Measurements from ENCODE around the gene NIP7.

- TF ChIP-seq, protein P1, sequence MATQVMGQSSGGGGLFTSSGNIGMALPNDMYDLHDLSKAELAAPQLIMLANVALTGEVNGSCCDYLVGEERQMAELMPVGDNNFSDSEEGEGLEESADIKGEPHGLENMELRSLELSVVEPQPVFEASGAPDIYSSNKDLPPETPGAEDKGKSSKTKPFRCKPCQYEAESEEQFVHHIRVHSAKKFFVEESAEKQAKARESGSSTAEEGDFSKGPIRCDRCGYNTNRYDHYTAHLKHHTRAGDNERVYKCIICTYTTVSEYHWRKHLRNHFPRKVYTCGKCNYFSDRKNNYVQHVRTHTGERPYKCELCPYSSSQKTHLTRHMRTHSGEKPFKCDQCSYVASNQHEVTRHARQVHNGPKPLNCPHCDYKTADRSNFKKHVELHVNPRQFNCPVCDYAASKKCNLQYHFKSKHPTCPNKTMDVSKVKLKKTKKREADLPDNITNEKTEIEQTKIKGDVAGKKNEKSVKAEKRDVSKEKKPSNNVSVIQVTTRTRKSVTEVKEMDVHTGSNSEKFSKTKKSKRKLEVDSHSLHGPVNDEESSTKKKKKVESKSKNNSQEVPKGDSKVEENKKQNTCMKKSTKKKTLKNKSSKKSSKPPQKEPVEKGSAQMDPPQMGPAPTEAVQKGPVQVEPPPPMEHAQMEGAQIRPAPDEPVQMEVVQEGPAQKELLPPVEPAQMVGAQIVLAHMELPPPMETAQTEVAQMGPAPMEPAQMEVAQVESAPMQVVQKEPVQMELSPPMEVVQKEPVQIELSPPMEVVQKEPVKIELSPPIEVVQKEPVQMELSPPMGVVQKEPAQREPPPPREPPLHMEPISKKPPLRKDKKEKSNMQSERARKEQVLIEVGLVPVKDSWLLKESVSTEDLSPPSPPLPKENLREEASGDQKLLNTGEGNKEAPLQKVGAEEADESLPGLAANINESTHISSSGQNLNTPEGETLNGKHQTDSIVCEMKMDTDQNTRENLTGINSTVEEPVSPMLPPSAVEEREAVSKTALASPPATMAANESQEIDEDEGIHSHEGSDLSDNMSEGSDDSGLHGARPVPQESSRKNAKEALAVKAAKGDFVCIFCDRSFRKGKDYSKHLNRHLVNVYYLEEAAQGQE (IDR thresholded peaks at IDR 0.05; ENCODE audit: insufficient read depth in 1 of 2, low read depth in 2 of 2, low read length in 2 of 2), result no peak
- TF ChIP-seq SIN3A (IDR thresholded peaks at IDR 0.05; ENCODE audit: borderline replicate concordance, insufficient read depth, low read length), result no peak
- no peak for TF ChIP-seq POLR2AphosphoS5 (IDR thresholded peaks at IDR 0.05; ENCODE audit: low read depth, low read length)
- no peak for TF ChIP-seq FOXP2 (optimal IDR thresholded peaks at IDR 0.05; ENCODE audit: borderline replicate concordance, extremely low read depth, extremely low read length, insufficient read depth)
- no peak for TF ChIP-seq TAF1 (IDR thresholded peaks at IDR 0.05; ENCODE audit: borderline replicate concordance, insufficient read depth, low read length)
Observed at GRCh38 chr16:69301861-69302260, 37.7 kb upstream of the NIP7 start.

All from PFSK-1 (cell line).